ENCODE results near the gene MYPOP. TPM values are rescaled to one million over a fixed set of nuclear protein-coding genes. Genes with fewer than 3 reads are reported as not detected.

MYPOP gene
- total RNA-seq, 6 experiments from 2014 or later = 10.2 to 11.2 (median 10.5) TPM

DNA sequence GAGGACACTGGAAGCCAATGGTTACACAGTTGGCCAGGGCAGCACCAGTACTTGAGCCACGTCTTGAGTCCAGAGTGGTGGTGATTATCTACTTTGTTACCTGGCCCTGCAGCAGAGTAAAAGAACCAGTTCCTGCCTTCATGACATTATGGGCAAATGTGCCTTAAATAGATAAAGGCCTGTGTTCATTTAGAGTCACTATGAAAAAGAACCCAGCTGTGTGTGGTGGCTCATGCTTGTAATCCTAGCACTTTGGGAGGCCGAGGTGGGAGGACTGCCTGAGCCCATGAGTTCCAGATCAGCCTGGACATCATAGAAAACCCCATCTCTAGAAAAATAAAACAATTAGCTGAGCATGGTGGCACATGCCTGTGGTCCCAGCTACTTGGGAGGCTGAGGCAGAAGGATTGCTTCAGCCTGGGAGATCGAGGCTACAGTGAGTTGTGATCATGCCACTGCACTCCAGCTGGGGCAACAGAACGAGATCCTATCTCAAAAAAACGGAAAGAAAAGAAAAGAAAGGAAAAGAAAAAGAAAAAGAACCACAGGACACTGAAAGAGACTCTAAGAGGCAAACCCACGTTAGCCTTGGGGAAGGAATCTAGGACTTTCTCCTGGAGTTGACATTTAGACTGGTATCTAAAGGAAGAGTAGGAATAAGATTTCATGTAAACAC is 13.1 kb downstream of the MYPOP start:
- Mint-ChIP-seq H3K9me3 (no peaks in the 10 kb centered on the region), H3K4me3 (no peak overlapping the region), H3K4me1 (ENCODE audit: low read depth) (peaks cover 7% of the 10 kb centered on the region), H3K27me3 (ENCODE audit: insufficient read depth) (no peaks in the 10 kb centered on the region; the same call in 1 of the 2 replicates), H3K27ac (peak overlapping the region; percentile 57; the same call in 1 of the 2 replicates), H3K36me3 (ENCODE audit: low read depth) (no peaks in the 10 kb centered on the region)
- DNase-seq = no peak
- no peak for TF ChIP-seq CTCF (IDR thresholded peaks at IDR 0.05)

- Mint-ChIP-seq H3K27me3 (ENCODE audit: insufficient read depth) (no peaks in the 10 kb centered on the region; the same call in 1 of the 2 replicates), H3K27ac (peak overlapping the region; percentile 98), H3K4me1 (ENCODE audit: low read depth) (peaks cover 14% of the 10 kb centered on the region), H3K9me3 (no peaks in the 10 kb centered on the region), H3K36me3 (ENCODE audit: low read depth) (0 out of 2 replicates have a peak, but pooled peaks cover 5% of the 10 kb centered on the region), H3K4me3 (peak overlapping the region; percentile 97)
- TF ChIP-seq CTCF (IDR thresholded peaks at IDR 0.05) = no peak
- no peak for DNase-seq
These were observed 15.2 kb downstream of the MYPOP start for GRCh38 chr19:45887200-45887710.

DNA sequence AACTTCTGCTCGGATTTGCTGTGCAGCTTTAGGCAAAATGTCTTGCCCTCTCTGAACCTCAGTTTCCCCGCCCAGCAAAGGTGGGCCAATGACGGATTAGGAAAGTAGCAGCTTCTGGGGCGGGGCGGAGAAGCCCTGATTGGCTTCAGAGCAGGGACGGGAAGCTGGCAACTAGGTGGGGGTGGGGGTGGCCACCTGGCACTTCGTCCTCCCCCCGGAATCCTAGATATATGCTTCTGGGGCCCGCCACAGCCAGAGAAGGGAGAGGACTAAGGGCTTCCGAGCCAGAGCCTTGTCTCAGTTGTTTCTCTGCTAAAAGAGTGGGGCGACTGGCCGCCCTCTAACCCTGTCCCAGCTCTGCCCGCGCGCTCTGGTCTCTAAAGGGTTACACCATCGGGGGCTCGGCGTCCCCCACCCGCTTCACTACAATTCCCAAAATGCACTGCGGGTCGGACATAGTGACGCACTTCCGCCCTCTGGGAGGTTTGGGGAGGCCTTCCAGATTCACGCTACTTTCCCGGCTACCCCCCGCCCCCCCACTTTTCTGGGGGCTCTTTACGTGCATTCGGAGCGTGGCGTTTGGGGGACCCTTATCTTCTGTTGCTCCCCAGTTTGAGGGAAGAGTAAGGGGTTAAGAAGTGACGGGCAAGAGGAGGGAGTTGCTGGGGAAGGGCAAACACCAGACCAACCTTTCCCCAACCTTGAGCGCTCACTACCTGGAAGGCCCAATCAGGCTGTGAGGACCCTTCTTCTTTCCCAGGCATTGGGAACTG is 15.8 kb downstream of the MYPOP start:
- no peak for TF ChIP-seq CTCF (IDR thresholded peaks at IDR 0.05)
- H3K9me3 Mint-ChIP-seq = no peaks in the 10 kb centered on the region
- H3K36me3 Mint-ChIP-seq (ENCODE audit: low read depth) = 0 out of 2 replicates have a peak, but pooled peaks cover 5% of the 10 kb centered on the region
- DNase-seq = peak; percentile 88
- peaks cover 14% of the 10 kb centered on the region for H3K4me1 Mint-ChIP-seq (ENCODE audit: low read depth)
- peak overlapping the region; percentile 98 for H3K27ac Mint-ChIP-seq
- H3K27me3 Mint-ChIP-seq (ENCODE audit: insufficient read depth) = no peaks in the 10 kb centered on the region; the same call in 1 of the 2 replicates
- peak overlapping the region; percentile 97 for H3K4me3 Mint-ChIP-seq

- DNase-seq = peak; percentile 91
- H3K4me3 Mint-ChIP-seq = peak within 1 kb of the TSS; percentile 97
- H3K36me3 Mint-ChIP-seq (ENCODE audit: low read depth) = 0 out of 2 replicates have a peak, but pooled peaks cover 5% of the 10 kb centered on the region
- peaks cover 3% of the 10 kb centered on the region; the same call in 1 of the 2 replicates for H3K27me3 Mint-ChIP-seq (ENCODE audit: insufficient read depth)
- H3K9me3 Mint-ChIP-seq = no peaks in the 10 kb centered on the region
- TF ChIP-seq CTCF (IDR thresholded peaks at IDR 0.05) = peak; percentile 11
- peak within 1 kb of the TSS; percentile 98 for H3K27ac Mint-ChIP-seq
- H3K4me1 Mint-ChIP-seq (ENCODE audit: low read depth) = peaks cover 14% of the 10 kb centered on the region
These were observed 16.6 kb downstream of the MYPOP start, which contains the start of gene IRF2BP1 for GRCh38 chr19:45885556-45886426. Gene IRF2BP1, minus strand, starts transcription at chr19:45886141. Its CDS starts 367 bp downstream, at chr19:45885774.
